IMR-90 (cell line): ENCODE data around the gene CASTOR1. TPM values are rescaled to one million over a fixed set of nuclear protein-coding genes. Genes with fewer than 3 reads are reported as not detected.
A peak's percentile ranks its signal among the peaks of the same experiment; 100 is the strongest.

ENCODE experiments used
- ATAC-seq: fragments of 200-7000 bp; cut with Tn5 transposase; 2 replicates; pipeline ENCODE4 v1.9.1; 2020; ENCODE audit warnings: low read depth, mild to moderate bottlenecking, moderate library complexity
- BruUV-seq: library from RNA; stranded (reverse); fragments of 400-500 nt; replicated peaks from 2 replicates; lab custom pipeline; 2021; lab: Mats Ljungman, UMichigan
- CTCF ChIA-PET: fragments of 300-600 bp; formaldehyde crosslinking; extraction: SDS; loops from one replicate; lab custom pipeline; 2021; ENCODE audit warnings: antibody characterized with exemption; lab: Yijun Ruan, JAX
- POLR2A ChIA-PET: fragments of 300-600 bp; sonication (Branson Sonifier 250); formaldehyde crosslinking; loops from one replicate; lab custom pipeline; 2022; ENCODE audit warnings: antibody characterized with exemption; ENCODE audit not compliant: unreplicated experiment; lab: Charles Lee
- DNase-seq: peaks from one replicate; pipeline ENCODE4 v3.0.0; 2013
- H2AFZ ChIP-seq: replicated peaks from 2 replicates; pipeline ENCODE3; 2013; ENCODE audit warnings: low read length, mild to moderate bottlenecking; ENCODE audit not compliant: poor library complexity
- H2AK5ac ChIP-seq: 2 replicates; pipeline ENCODE4 v1.6.1; 2013; ENCODE audit warnings: low read depth, low read length, inconsistent platforms
- H2AK9ac ChIP-seq: replicated peaks from 2 replicates; pipeline ENCODE3; 2013; ENCODE audit warnings: mild to moderate bottlenecking, low read depth, low read length, moderate library complexity; ENCODE audit not compliant: poor library complexity
- H2BK120ac ChIP-seq: 2 replicates; pipeline ENCODE4 v1.6.1; 2013; ENCODE audit warnings: low read depth, low read length, inconsistent platforms
- H2BK15ac ChIP-seq: 3 replicates; pipeline ENCODE4 v1.6.1; 2013; ENCODE audit warnings: low read depth, low read length, inconsistent platforms
- H2BK20ac ChIP-seq: 2 replicates; pipeline ENCODE4 v1.6.1; 2013; ENCODE audit warnings: low read depth, mild to moderate bottlenecking, inconsistent platforms, low read length, moderate library complexity
- H2BK5ac ChIP-seq: 2 replicates; pipeline ENCODE4 v1.6.1; 2013; ENCODE audit warnings: mild to moderate bottlenecking, low read depth, low read length, inconsistent platforms; ENCODE audit not compliant: poor library complexity, severe bottlenecking
- H3K14ac ChIP-seq: replicated peaks from 2 replicates; pipeline ENCODE4 v1.6.1; 2013; ENCODE audit warnings: low read depth, low read length, inconsistent platforms
- H3K18ac ChIP-seq: 2 replicates; pipeline ENCODE4 v1.6.1; 2013; ENCODE audit warnings: low read depth, low read length, control low read depth
- H3K23ac ChIP-seq: 2 replicates; pipeline ENCODE4 v1.6.1; 2013; ENCODE audit warnings: low read depth, low read length, inconsistent platforms
- H3K27ac ChIP-seq: 2 replicates; pipeline ENCODE4 v1.5.1; 2013; ENCODE audit warnings: mild to moderate bottlenecking, control low read depth, low read length; ENCODE audit not compliant: insufficient read depth
- H3K27me3 ChIP-seq: 2 replicates; pipeline ENCODE4 v1.6.1; 2013; ENCODE audit warnings: low read length; ENCODE audit not compliant: control insufficient read depth, insufficient read depth
- H3K36me3 ChIP-seq: 2 replicates; pipeline ENCODE4 v1.6.1; 2013; ENCODE audit warnings: low read length, mixed read lengths; ENCODE audit not compliant: control insufficient read depth, insufficient read depth
- H3K4ac ChIP-seq: 2 replicates; pipeline ENCODE4 v1.6.1; 2013; ENCODE audit warnings: low read depth, low read length, inconsistent platforms
- H3K4me1 ChIP-seq: 2 replicates; pipeline ENCODE4 v1.6.1; 2013; ENCODE audit warnings: low read length, mixed read lengths; ENCODE audit not compliant: control insufficient read depth, insufficient read depth
- H3K4me2 ChIP-seq: 2 replicates; pipeline ENCODE4 v1.6.1; 2013; ENCODE audit warnings: low read depth, mild to moderate bottlenecking, control low read depth, low read length, moderate library complexity
- H3K4me3 ChIP-seq: 2 replicates; pipeline ENCODE4 v1.5.1; 2013; ENCODE audit warnings: low read depth, mild to moderate bottlenecking, control low read depth, low read length, moderate library complexity; ENCODE audit not compliant: insufficient read depth
- H3K56ac ChIP-seq: 2 replicates; pipeline ENCODE4 v1.6.1; 2013; ENCODE audit warnings: low read length, inconsistent platforms; ENCODE audit not compliant: insufficient read depth; ENCODE audit errors: extremely low read depth
- H3K79me1 ChIP-seq, 2 experiments: 2 replicates each; pipeline ENCODE4 v1.6.1; 2013; ENCODE audit warnings: low read length in 2 of 2, inconsistent platforms in 1 of 2, low read depth in 1 of 2
- H3K9ac ChIP-seq: 2 replicates; pipeline ENCODE4 v1.6.1; 2013; ENCODE audit warnings: low read depth, low read length, control low read depth
- H3K9me1 ChIP-seq: 2 replicates; pipeline ENCODE4 v1.6.1; 2013; ENCODE audit warnings: low read length, inconsistent platforms; ENCODE audit not compliant: insufficient read depth
- H3K9me3 ChIP-seq: 2 replicates; pipeline ENCODE4 v1.6.1; 2013; ENCODE audit warnings: low read length; ENCODE audit not compliant: control insufficient read depth, insufficient read depth
- H4K20me1 ChIP-seq: 2 replicates; pipeline ENCODE4 v1.6.1; 2013; ENCODE audit warnings: low read length, inconsistent platforms; ENCODE audit not compliant: insufficient read depth
- H4K5ac ChIP-seq: 2 replicates; pipeline ENCODE4 v1.6.1; 2013; ENCODE audit warnings: mild to moderate bottlenecking, low read depth, low read length, control low read depth
- H4K8ac ChIP-seq, 2 experiments: 2 replicates each; pipeline ENCODE4 v1.6.1; 2013; ENCODE audit warnings: low read depth in 2 of 2, low read length in 2 of 2, control low read depth in 1 of 2, inconsistent platforms in 1 of 2
- H4K91ac ChIP-seq: 2 replicates; pipeline ENCODE4 v1.6.1; 2013; ENCODE audit warnings: low read depth, low read length, inconsistent platforms; ENCODE audit not compliant: insufficient read depth
- SMC3 ChIP-seq: fragments of 150-350 bp; IDR thresholded peaks from 2 replicates; pipeline ENCODE4 v1.6.1; 2016; ENCODE audit warnings: low read depth, mild to moderate bottlenecking, antibody characterized with exemption, low read length, moderate library complexity
- WGBS, 2 experiments: methylation state at CpG; one replicate each; pipeline versions ENCODE4 v1.1.5 to v1.1.7; 2013; ENCODE audit warnings: missing lambda C conversion rate in 2 of 2; ENCODE audit not compliant: insufficient read length in 1 of 2; ENCODE audit errors: extremely low coverage in 2 of 2; 5-methylcytosine and 5-hydroxymethylcytosine counted together
- dilution Hi-C: fragments of 300-500 bp; cut with HindIII; formaldehyde crosslinking; loops from one replicate; pipeline ENCODE4 v1.14.3; 2018; ENCODE audit warnings: low sequenced_read_pairs; ENCODE audit not compliant: unreplicated experiment
- in situ Hi-C: fragments of 300-500 bp; cut with MboI; formaldehyde crosslinking; loops from 3 replicates; pipeline ENCODE4 v1.14.3; 2019; ENCODE audit warnings: low sequenced_read_pairs, inconsistent platforms, mixed read lengths
- intact Hi-C: fragments of 100-400 bp; cut with micrococcal nuclease; formaldehyde crosslinking; loops from 2 replicates; pipeline ENCODE4 v1.10.0; 2022
- polyA plus RNA-seq, 3 experiments: library from polyadenylated mRNA; depleted of rRNA; stranded (reverse); fragments of >200 nt; gene quantifications; 2 replicates each; pipeline ENCODE4 v1.2.3, GENCODE V29; 2012; ENCODE audit warnings: low replicate concordance in 1 of 3
- total RNA-seq: library from RNA; depleted of rRNA; stranded (reverse); fragments of >200 nt; gene quantifications from 2 replicates; pipeline ENCODE4 v1.2.3, GENCODE V29; 2012

CASTOR1 gene
- total and polyA plus RNA-seq, 2 of the 4 experiments (the other 2 are of a cell fraction), result 10.6 to 23.5 TPM

- Histone ChIP-seq H3K23ac (peak overlapping the region; percentile 29; the same call in 1 of the 2 replicates), H4K91ac (no peak overlapping the region), H3K9ac (peak overlapping the region; percentile 48; the same call in 1 of the 2 replicates), H4K5ac (no peak overlapping the region), H2BK5ac (peak overlapping the region; percentile 33), H2BK20ac (no peak overlapping the region), H4K8ac (0 out of 4 replicates have a peak overlapping the region, but pooled peaks of 1 of the 2 experiments have one; percentile 3), H3K27ac (peak overlapping the region; percentile 2; the same call in 1 of the 2 replicates), H3K4me1 (peaks cover 26% of the 10 kb centered on the region), H3K14ac (peak overlapping the region; percentile 70; the same call in 1 of the 2 replicates), H3K4ac (peak overlapping the region; percentile 74), H3K4me3 (no peak overlapping the region; the same call in 1 of the 2 replicates), H2AK9ac (peak overlapping the region; percentile 73), H2AFZ (no peak overlapping the region), H3K27me3 (no peaks in the 10 kb centered on the region), H3K56ac (no peak overlapping the region), H4K20me1 (peaks cover 56% of the 10 kb centered on the region), H3K36me3 (peaks cover 15% of the 10 kb centered on the region), H2BK120ac (no peak overlapping the region), H3K18ac (peak overlapping the region; percentile 9; the same call in 1 of the 2 replicates), H3K79me1 (peaks cover 34 to 72% of the 10 kb centered on the region in 2 experiments), H2BK15ac (no peak overlapping the region), H3K4me2 (peak overlapping the region; percentile 97), H3K9me3 (no peaks in the 10 kb centered on the region), H3K9me1 (peaks cover 44% of the 10 kb centered on the region), H2AK5ac (peak overlapping the region; percentile 77)
- ATAC-seq, result no peak
- intact Hi-C loops (no loop called here), in situ Hi-C loops (no loop called here), dilution Hi-C loops (no loop called here)
- TF ChIP-seq SMC3, result no peak
- BruUV-seq, result no TSS peak
- DNase-seq, result peak; percentile 47
- ChIA-PET POLR2A (no interaction called here), CTCF (interaction anchor here (0.6 to 2.6 kb wide), 3 partner anchors 9 to 36 kb away, joined by 3 to 9 read pairs (median 3); partner anchors contain the start of gene CASTOR1)
- 80% methylated on average over 1 of the region's 8 CpGs; no CpG with 5 or more reads in 1 of the 2 experiments for WGBS, 2 experiments
These were observed 34.9 kb upstream of the CASTOR1 start for GRCh38 chr22:30324014-30324730.
